HUDEP-2 (cell line): ENCODE measurements around the gene OSER1.

ENCODE experiments used
- DNase-seq, 76 experiments: peaks; one replicate each; lab custom pipeline; 2025; ENCODE audit not compliant: unreplicated experiment in 76 of 76; lab: John Stamatoyannopoulos, UW

Gene OSER1

DNA sequence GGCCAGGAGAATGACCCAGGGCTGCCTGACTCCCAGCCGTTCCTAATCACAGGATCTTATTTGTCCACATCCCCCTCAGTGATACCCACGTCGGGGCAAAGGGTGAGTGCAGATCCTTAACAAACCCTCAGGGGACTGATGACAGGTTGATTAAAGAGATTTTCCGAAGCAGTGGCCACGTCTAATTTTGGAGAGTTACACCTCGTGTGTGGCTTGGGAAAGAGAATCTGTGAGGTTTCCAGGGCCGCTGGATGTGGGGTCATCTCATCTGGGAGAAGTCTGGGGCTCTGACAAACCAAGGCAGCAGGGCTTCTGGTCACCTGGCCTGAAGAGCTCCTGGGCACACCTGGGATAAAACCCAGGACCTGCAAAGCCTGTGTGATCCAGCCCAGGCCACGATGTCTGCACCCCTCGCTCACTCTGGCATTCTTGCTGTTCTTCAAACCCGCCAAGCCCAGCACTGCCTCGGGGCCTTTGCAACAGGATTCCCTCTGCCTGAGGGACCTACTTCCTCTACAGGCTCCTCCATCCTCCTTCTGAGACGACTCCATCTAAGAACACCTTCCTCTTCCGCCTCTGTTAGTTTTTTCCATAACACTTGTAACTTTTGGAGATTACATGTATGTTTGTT is 28.3 kb downstream of the OSER1 start:
- no peak for DNase-seq

GRCh38 chr20:44181611-44182010 is 29.0 kb downstream of the OSER1 start:
- DNase-seq = no peak

- DNase-seq = no peak
Observed at GRCh38 chr20:44180814-44181213, 29.8 kb downstream of the OSER1 start.

DNA sequence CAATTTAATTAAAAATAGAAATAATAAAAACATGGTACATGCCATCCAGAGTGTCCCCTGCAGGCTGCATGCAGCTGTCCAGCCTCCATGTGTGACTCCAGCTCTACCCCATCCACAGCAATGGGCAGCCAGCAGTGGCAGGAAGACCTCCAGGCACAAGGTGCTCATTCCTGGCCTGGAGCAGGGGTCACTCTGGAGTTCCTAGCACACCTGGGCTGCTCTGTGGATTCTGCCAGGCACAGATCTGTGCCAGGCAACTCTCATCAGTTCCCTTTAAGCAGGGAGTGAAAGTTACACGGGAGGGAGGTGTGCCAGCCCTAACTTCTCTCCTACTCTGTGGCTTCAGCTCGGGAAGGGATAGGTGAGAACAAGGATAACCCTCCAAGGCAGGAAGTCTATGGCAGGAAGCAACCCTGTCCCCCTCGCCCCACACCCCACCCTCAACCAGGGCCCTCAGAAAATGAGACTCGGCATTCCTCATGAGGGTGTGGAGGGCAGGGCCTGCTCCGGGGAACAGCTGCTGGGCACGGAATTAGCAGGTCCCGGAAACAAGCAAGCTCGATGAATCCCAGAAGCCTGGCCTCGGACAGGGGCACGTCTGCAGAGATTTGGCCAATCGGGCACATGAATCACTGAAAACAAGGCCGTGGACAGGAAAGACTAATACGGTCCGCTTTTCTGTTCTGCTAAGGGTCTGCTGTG is 33.6 kb downstream of the OSER1 start:
- DNase-seq = no peak

DNA sequence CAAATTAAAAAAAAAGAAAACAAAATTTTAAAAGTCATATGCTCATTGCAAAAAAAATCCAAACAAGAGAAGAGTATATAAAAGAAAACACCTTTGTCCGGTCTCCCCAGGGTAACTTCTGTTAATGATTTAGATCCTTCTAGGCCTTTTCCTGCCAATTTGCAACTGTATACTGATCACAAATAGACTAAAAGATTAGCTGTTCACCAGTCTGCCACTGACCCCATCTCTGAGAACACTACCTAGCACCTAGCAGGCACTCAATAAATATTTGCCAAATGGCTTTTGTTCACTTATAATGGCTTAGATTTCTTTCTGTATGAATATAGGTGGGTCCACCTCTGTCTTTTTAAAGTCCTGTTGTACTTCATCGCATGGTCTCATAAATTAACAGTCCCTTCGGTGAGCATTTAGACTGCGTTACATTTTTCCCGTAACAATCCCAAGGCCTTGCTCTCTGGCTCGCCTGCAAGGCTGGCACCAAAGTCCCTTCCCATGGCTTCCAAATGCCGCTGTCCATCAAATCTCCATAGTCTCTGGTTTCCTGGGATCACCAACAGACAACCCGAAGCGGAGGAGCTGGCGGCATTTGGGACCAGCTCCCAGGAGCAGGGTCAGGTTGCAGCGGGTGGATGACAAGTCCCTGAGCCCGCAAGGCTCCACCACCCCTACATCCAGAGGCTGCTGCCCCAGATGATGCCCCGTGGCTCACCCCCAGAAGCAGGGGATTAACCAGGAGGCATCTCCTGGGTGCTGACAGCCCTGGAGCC is 35.4 kb downstream of the OSER1 start:
- no peak for DNase-seq

DNA sequence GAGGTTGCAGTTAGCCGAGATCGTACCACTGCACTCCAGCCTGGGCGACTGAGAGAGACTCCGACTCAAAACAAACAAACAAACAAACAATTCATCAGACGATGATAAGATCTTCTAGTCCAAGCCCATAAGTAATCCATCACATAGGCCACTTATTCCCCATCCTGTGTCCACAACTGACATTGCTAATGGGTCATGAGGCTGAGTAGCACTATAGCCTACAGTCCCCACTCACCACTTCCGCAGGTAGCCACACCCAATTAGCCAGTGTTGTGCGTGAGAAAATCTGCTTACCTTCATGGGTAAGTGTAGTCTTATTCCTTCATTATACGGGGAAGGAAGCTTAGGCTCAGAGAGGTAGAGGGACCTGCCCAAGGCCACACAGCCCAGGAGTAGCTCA is 36.7 kb downstream of the OSER1 start:
- no peak for DNase-seq

GRCh38 chr20:44173116-44173515 is 37.5 kb downstream of the OSER1 start:
- DNase-seq = no peak

DNA sequence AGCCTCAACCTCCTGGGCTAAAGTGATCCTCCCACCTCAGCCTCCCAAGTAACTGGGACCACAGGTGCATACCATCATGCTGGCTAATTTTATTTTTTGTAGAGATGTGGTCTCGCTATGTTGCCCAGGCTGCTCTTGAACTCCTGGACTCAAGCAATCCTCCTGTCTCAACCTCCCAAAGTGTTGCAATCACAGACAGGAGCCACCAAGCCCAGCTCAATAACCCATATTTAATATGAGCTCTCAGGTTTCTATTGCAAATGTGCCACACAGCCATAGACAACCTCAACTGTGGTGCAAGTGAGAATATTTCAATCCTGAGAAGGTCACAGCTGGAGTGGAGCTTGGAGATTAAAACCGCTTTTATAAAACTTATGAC is 38.0 kb downstream of the OSER1 start:
- DNase-seq = no peak

DNA sequence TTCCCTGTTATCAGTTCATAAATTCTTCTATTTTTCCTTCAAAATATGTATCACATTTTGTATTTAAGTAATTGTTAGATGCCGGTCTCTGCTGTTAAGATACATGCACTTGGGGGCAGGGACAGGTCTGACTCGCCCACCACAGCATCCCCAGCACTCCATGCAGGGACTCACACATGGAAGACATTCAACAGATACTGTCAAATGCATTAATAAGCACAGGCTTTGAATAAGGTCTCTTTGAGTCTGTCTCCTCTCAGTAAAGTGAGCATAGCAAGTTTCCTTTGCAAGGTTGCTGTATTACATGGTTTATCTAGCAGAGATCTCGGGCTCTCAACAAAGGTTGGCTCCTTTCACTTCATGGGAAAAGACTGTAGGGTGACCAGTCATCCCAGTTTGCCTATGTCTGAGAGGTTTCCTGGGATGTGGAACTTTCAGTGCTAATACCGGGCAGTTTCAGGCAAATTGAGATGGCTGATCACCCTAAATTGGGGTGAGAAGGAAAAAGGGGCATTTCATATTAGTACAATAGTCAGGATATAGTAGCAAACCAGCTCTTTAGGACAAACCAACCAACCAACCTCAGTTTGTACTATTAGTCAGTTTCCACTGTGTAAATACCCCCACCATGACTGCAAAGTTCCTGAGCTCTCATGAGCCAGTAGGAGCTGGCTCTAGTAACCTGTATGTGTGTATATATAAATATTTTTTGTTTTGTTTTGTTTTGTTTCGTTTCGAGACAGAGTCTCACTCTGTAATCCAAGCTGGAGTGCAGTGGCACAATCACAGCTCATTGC is 38.6 kb downstream of the OSER1 start:
- DNase-seq = no peak

DNA sequence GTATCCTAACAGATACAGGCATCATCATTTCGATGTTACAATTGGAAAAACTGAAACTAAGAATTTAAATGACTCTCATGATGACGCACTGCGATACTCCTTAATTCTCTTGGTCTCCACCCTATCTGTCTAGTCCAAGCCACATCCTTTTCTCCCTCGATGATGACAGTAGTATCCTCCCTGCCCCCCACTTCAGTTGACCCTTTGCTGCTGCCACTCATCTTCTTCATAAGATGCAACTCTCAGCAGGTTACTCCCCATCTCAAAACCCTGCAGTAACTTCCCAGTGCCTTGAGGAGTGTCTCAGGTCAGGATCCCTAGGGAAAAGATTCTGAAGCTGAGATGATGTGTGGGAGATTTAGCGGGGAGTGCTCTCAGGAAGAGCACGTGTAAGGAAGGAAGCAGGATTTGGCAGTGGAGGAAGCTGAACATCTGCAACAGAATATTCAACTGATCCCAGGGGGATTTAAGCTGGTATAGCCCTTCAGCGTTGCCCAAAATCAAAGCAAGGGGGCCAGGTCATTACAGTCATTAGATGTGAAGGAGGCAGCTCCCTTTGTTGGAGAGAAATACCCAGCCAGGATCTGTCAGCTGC is 39.7 kb downstream of the OSER1 start:
- DNase-seq = no peak

GRCh38 chr20:44167736-44168135 is 42.8 kb downstream of the OSER1 start:
- no peak for DNase-seq

DNA sequence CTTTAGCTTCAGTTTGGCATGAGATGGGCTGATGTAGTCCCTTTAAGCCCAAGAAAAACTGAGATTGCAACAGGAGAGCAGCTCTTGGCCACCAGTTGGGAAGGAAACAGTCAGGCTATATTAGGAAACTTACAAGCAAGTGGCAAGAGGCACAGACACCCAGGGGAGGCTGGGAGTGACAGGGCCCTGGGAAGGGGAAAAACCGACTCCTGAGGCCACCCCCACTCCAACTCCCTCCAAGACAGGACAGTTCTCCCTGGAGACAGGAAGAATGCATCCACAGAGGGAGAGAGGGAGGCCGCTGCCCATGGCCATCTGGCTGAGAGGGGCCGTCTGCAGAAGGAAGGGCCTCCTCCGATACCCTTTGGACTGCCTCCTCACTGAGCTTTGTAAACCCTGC is 44.1 kb downstream of the OSER1 start:
- DNase-seq = no peak

- DNase-seq = no peak
Observed at GRCh38 chr20:44166008-44166407, 44.6 kb downstream of the OSER1 start.

- DNase-seq = no peak
Observed at GRCh38 chr20:44160133-44160532, 50.4 kb downstream of the OSER1 start.

GRCh38 chr20:44159711-44160110 is 50.9 kb downstream of the OSER1 start:
- no peak for DNase-seq

GRCh38 chr20:44159125-44159524 is 51.4 kb downstream of the OSER1 start:
- no peak for DNase-seq

- no peak for DNase-seq
Observed at GRCh38 chr20:44157061-44157460, 53.5 kb downstream of the OSER1 start.

- DNase-seq = no peak
Observed at GRCh38 chr20:44154521-44155001, 56.0 kb downstream of the OSER1 start.

GRCh38 chr20:44153636-44154043 is 56.9 kb downstream of the OSER1 start:
- DNase-seq = no peak

GRCh38 chr20:44151621-44152416 is 58.8 kb downstream of the OSER1 start:
- DNase-seq = no peak
